Mucosa of stomach (tissue), 1 donor: Measurements from ENCODE around the gene RSL1D1.
"Not testable (repeated sequence)": the region's sequence is repeated elsewhere in the genome, so short reads cannot be mapped to it uniquely, and the experiment has no call there.

Experiments
- H3K27me3 ChIP-seq: one replicate; pipeline ENCODE4 v1.7.0; 2013; ENCODE audit warnings: mild to moderate bottlenecking, low read length; ENCODE audit not compliant: control insufficient read depth, insufficient read depth
- H3K36me3 ChIP-seq: one replicate; pipeline ENCODE4 v1.7.0; 2013; ENCODE audit warnings: low read length; ENCODE audit not compliant: control insufficient read depth, insufficient read depth
- H3K4me1 ChIP-seq: one replicate; pipeline ENCODE4 v1.7.0; 2013; ENCODE audit warnings: mild to moderate bottlenecking, low read length; ENCODE audit not compliant: control insufficient read depth, insufficient read depth
- H3K4me3 ChIP-seq: one replicate; pipeline ENCODE4 v1.7.0; 2013; ENCODE audit warnings: low read length
- H3K9ac ChIP-seq: one replicate; pipeline ENCODE4 v1.7.0; 2013; ENCODE audit warnings: mild to moderate bottlenecking, low read length, moderate library complexity
- H3K9me3 ChIP-seq: one replicate; pipeline ENCODE4 v1.7.0; 2013; ENCODE audit warnings: mild to moderate bottlenecking, low read length, moderate library complexity; ENCODE audit not compliant: control insufficient read depth
- donor health status: Pancreatic carcinoma.

The RSL1D1 gene

GRCh38 chr16:11836650-11837244 lies 14.6 kb downstream of the RSL1D1 start:
- Histone ChIP-seq H3K9me3 (no peaks in the 10 kb centered on the region), H3K36me3 (peaks cover 14% of the 10 kb centered on the region)

GRCh38 chr16:11835891-11836649 lies 15.3 kb downstream of the RSL1D1 start:
- Histone ChIP-seq H3K4me3 (no peak overlapping the region), H3K4me1 (no peaks in the 10 kb centered on the region), H3K9me3 (no peaks in the 10 kb centered on the region), H3K36me3 (peaks cover 14% of the 10 kb centered on the region), H3K27me3 (no peaks in the 10 kb centered on the region), H3K9ac (no peak overlapping the region)

More at GRCh38 chr16:11836650-11837244, 14.6 kb downstream of the RSL1D1 start:
- no peak overlapping the region for H3K9ac ChIP-seq
- no peaks in the 10 kb centered on the region for H3K27me3 ChIP-seq
- no peak overlapping the region for H3K4me3 ChIP-seq
- H3K4me1 ChIP-seq = no peaks in the 10 kb centered on the region

GRCh38 chr16:11835309-11835708 lies 16.0 kb downstream of the RSL1D1 start:
- H3K4me1 ChIP-seq = no peaks in the 10 kb centered on the region
- no peaks in the 10 kb centered on the region for H3K9me3 ChIP-seq
- H3K4me3 ChIP-seq = no peak overlapping the region
- H3K9ac ChIP-seq = no peak overlapping the region
- peaks cover 14% of the 10 kb centered on the region for H3K36me3 ChIP-seq
- no peaks in the 10 kb centered on the region for H3K27me3 ChIP-seq

GRCh38 chr16:11833951-11834695 lies 17.2 kb downstream of the RSL1D1 start:
- Histone ChIP-seq H3K36me3 (peaks cover 6% of the 10 kb centered on the region), H3K9me3 (no peaks in the 10 kb centered on the region), H3K4me3 (no peak overlapping the region), H3K27me3 (no peaks in the 10 kb centered on the region), H3K4me1 (no peaks in the 10 kb centered on the region), H3K9ac (no peak overlapping the region)

GRCh38 chr16:11828696-11829095 lies 22.6 kb downstream of the RSL1D1 start:
- Histone ChIP-seq H3K9ac (no peak overlapping the region), H3K27me3 (no peaks in the 10 kb centered on the region), H3K36me3 (no peaks in the 10 kb centered on the region), H3K4me3 (no peak overlapping the region), H3K9me3 (no peaks in the 10 kb centered on the region), H3K4me1 (peaks cover 7% of the 10 kb centered on the region)

GRCh38 chr16:11825520-11826165 lies 25.7 kb downstream of the RSL1D1 start:
- not testable (repeated sequence) for H3K4me1 ChIP-seq, H3K9me3 ChIP-seq, H3K27me3 ChIP-seq, H3K4me3 ChIP-seq, H3K36me3 ChIP-seq, H3K9ac ChIP-seq

GRCh38 chr16:11824362-11824761 lies 27.0 kb downstream of the RSL1D1 start:
- peaks cover 7% of the 10 kb centered on the region for H3K4me1 ChIP-seq
- H3K36me3 ChIP-seq = no peaks in the 10 kb centered on the region
- H3K9ac ChIP-seq = no peak overlapping the region
- no peaks in the 10 kb centered on the region for H3K9me3 ChIP-seq
- H3K4me3 ChIP-seq = no peak overlapping the region
- no peaks in the 10 kb centered on the region for H3K27me3 ChIP-seq

GRCh38 chr16:11823645-11824044 lies 27.7 kb downstream of the RSL1D1 start:
- not testable (repeated sequence) for H3K9me3 ChIP-seq, H3K4me3 ChIP-seq, H3K9ac ChIP-seq, H3K4me1 ChIP-seq, H3K36me3 ChIP-seq, H3K27me3 ChIP-seq

GRCh38 chr16:11819798-11820197 lies 31.5 kb downstream of the RSL1D1 start:
- no peaks in the 10 kb centered on the region for H3K27me3 ChIP-seq
- H3K9me3 ChIP-seq = no peaks in the 10 kb centered on the region
- H3K9ac ChIP-seq = no peak overlapping the region
- H3K4me1 ChIP-seq = peaks cover 6% of the 10 kb centered on the region
- no peaks in the 10 kb centered on the region for H3K36me3 ChIP-seq
- no peak overlapping the region for H3K4me3 ChIP-seq

- not testable (repeated sequence) for H3K27me3 ChIP-seq
Measured at GRCh38 chr16:11818970-11819369, 32.4 kb downstream of the RSL1D1 start.

GRCh38 chr16:11816123-11816522 lies 35.2 kb downstream of the RSL1D1 start:
- H3K4me3 ChIP-seq = no peak overlapping the region
- H3K4me1 ChIP-seq = no peaks in the 10 kb centered on the region
- no peak overlapping the region for H3K9ac ChIP-seq
- H3K36me3 ChIP-seq = no peaks in the 10 kb centered on the region
- no peaks in the 10 kb centered on the region for H3K27me3 ChIP-seq
- no peaks in the 10 kb centered on the region for H3K9me3 ChIP-seq

More at GRCh38 chr16:11818970-11819369, 32.4 kb downstream of the RSL1D1 start:
- H3K4me1 ChIP-seq, H3K9me3 ChIP-seq, H3K4me3 ChIP-seq, H3K36me3 ChIP-seq, H3K9ac ChIP-seq: not testable (repeated sequence)

GRCh38 chr16:11814800-11815199 lies 36.5 kb downstream of the RSL1D1 start:
- H3K36me3 ChIP-seq, H3K4me3 ChIP-seq, H3K9me3 ChIP-seq, H3K27me3 ChIP-seq, H3K4me1 ChIP-seq, H3K9ac ChIP-seq: not testable (repeated sequence)
